Activated CD4-positive, alpha-beta T cell treated with anti-CD3 and anti-CD28 coated beads for 24 hours (primary cell): Measurements from ENCODE around the gene GOLGA8K.
"Not testable (repeated sequence)": the region's sequence is repeated elsewhere in the genome, so short reads cannot be mapped to it uniquely, and the experiment has no call there.

Experiments used
- DNase-seq, 2 donors: peaks; one replicate each; pipeline ENCODE4 v3.0.0-alpha.2; 2020; ENCODE audit warnings: low read depth in 2 of 2

GOLGA8K gene

GRCh38 chr15:32356909-32357308 lies 46.2 kb downstream of the GOLGA8K start:
- DNase-seq: not testable (repeated sequence)

DNA sequence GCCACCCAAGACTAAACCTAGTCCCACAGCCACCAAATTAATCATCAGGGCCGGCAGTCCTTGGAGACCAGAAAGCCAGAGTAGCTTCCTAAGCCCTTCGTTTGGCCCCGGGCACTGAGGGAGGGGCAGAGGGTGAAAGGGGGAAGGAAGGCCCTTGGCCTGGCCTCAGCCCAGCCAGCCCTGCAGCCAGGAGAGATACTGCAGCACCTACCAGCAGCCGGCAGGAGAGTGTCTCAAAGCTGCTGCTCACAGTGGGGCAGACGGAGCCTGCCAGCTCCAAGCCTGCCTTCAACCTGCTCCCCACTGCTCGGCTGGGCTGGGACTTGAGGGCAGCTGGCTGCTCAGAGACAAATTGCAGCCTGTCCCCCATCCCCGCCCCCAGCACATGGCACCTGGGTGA lies 50.3 kb downstream of the GOLGA8K start:
- not testable (repeated sequence) for DNase-seq

DNA sequence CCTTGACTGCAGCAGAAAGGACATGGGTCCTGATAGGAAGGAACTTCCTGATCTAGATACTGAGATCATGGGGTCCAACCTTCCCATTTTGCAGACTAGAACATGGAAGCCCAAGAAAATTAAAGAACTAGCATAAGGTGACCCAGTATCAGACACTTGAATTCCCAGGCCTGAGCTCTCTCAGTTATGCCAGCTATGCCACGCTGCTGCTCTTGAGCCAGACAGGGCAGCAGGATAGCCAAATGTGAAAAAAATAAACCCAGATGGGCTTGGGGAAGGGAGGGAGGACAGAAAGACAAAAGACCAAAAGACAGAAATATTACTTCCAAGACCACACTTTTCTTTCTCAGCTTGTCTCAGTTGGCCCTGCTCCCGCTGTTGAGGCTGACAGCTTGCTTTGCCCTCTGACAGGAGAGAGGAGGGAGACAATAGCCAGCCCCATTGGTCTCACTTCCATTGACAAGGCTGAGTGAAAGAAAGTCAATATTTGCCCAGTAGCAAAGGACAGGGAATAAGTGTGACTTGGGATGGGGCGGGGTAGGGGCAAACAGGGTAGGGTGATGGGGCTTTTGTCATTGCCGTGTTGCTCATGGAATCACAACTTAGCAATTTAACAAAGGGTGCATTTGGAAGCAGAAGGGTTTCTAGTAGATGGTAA lies 52.4 kb downstream of the GOLGA8K start:
- DNase-seq: not testable (repeated sequence)

DNA sequence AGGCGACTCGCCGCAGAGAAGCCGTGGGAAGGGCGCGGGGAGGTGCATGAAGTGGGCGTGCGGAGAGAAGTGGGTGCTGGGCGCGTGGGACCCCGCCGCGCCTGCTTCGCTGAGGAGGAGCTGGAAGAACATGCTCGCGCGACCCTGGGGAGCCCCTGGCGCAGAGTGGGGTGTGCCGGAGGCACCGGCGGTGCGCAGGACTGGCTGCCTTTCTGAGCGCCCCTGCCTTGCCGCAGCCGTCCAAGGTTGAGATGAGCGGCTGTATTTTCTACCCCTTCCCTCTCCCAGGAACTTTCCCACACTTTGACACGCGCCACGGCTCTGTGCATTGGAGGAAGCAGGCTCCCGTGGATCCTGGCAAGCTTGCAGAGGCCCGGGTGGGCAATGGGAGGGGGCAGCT lies 56.1 kb downstream of the GOLGA8K start:
- not testable (repeated sequence) for DNase-seq

DNA sequence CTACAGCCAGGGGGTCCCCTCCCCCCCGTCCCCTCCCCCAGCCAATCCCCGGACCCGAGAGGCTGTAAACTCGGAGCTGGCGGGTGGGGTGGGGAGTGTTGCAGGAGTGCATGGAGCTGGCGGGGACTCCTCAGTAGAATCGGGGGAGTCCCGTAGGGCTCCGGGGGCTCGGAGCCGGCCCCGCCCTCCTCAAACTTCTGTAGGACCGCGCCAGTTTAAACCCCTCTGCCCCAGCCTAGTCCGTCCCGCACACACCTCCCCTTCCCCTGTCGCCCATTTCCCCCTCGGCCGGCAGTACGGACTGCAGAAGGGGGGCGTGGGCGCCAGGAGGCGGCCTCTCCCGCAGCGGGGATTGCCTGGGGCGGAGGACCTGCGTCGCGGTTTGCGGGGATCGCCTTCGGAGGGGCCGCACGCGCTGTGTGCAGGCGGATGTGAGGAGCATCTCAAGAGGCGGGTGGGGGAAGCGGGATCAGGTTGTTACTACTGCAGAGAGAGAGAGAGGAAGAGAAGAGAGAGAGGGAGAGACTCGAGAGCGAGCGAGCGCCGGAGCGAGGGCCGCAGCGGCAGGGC lies 57.0 kb downstream of the GOLGA8K start:
- DNase-seq: not testable (repeated sequence)

DNA sequence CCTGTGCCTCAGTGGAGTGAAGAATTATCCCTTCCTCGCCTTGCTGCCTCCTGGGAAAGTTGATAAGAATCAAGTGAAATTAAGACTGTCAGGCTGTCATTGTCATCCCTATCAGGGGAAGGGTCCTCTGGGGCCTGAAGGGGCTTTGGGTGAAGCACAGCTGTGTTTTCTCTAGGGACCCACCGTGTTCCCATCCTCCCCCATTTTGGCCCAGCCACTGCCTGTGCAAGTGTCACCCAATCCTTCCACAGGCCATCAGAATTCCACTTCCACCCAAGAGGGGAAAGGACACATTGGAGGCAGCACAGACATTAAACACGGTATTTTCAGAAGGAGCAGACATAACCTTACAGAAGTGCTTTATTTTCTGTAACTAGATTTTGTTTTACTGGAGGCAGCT lies 59.2 kb downstream of the GOLGA8K start:
- not testable (repeated sequence) for DNase-seq
